ENCODE data around the gene RHO. TPM values are rescaled to one million over a fixed set of nuclear protein-coding genes. Genes with fewer than 3 reads are reported as not detected.
"Not testable (repeated sequence)": the region's sequence is repeated elsewhere in the genome, so short reads cannot be mapped to it uniquely, and the experiment has no call there.

The RHO gene
- total and polyA plus RNA-seq, 3 experiments from 2014 or later: not detected

GRCh38 chr3:129493206-129493605 lies 35.2 kb upstream of the RHO start:
- no peaks in the 10 kb centered on the region for H3K27me3 Mint-ChIP-seq
- H3K4me1 Mint-ChIP-seq: peaks cover 2 to 4% (median 3%) of the 10 kb centered on the region in 3 donors
- Histone ChIP-seq H3K9me3 (ENCODE audit: low read length) (no peaks in the 10 kb centered on the region), H3K36me3 (ENCODE audit: insufficient read depth, low read length) (no peaks in the 10 kb centered on the region), H3K4me3 (ENCODE audit: low read length) (no peak overlapping the region), H3K4me1 (ENCODE audit: insufficient read depth, low read length) (no peaks in the 10 kb centered on the region), H3K27ac (ENCODE audit: low read depth, low read length) (no peak overlapping the region), H3K27me3 (ENCODE audit: insufficient read depth, low read length, poor library complexity, severe bottlenecking) (no peaks in the 10 kb centered on the region)
- POLR2A ChIA-PET: no interaction called here
- no peak for DNase-seq
- no peaks in the 10 kb centered on the region for H3K9me3 Mint-ChIP-seq
- CTCF ChIA-PET: interaction anchor here (0.7 to 4.9 kb wide), 6 partner anchors 12 to 334 kb away, joined by 3 to 69 read pairs (median 9); partner anchors contain the start of gene PLXND1
- H3K36me3 Mint-ChIP-seq: peaks cover 0 to 30% (median 10%) of the 10 kb centered on the region in 3 donors
- no peak overlapping the region for H3K4me3 Mint-ChIP-seq
- peak overlapping the region in 1 of 8 donors; percentile 29 for H3K27ac Mint-ChIP-seq

DNA sequence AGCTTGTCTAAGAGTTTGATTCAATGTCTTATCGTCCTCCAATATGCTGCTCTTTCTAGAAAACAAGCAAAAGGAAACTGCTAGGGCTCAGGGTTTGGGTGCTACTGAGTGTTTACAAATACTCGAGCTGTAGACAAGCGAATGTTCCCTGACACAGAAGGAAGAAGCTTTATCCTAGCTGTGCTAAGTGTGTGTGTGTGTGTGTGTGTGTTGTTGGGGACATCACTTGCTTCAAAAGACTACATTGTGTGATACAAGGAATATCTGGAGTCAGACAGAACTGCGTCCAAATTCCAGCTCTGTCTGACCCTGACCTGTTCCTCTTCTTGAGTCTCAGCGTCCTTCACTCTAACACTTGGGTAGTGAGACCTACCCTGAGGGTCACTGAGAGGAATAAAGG lies 33.9 kb upstream of the RHO start:
- H3K4me3 Mint-ChIP-seq; H3K9me3 ChIP-seq (ENCODE audit: low read length); H3K4me1 ChIP-seq (ENCODE audit: insufficient read depth, low read length); H3K4me3 ChIP-seq (ENCODE audit: low read length); H3K36me3 ChIP-seq (ENCODE audit: insufficient read depth, low read length); H3K4me1 Mint-ChIP-seq; DNase-seq; POLR2A ChIA-PET; H3K27ac ChIP-seq (ENCODE audit: low read depth, low read length); H3K27me3 ChIP-seq (ENCODE audit: insufficient read depth, low read length, poor library complexity, severe bottlenecking); CTCF ChIA-PET; H3K9me3 Mint-ChIP-seq; H3K27me3 Mint-ChIP-seq: not testable (repeated sequence)
- peaks cover 0 to 25% (median 10%) of the 10 kb centered on the region in 3 donors for H3K36me3 Mint-ChIP-seq
- H3K27ac Mint-ChIP-seq: peak overlapping the region in 2 of 8 donors; percentile 24 to 37

DNA sequence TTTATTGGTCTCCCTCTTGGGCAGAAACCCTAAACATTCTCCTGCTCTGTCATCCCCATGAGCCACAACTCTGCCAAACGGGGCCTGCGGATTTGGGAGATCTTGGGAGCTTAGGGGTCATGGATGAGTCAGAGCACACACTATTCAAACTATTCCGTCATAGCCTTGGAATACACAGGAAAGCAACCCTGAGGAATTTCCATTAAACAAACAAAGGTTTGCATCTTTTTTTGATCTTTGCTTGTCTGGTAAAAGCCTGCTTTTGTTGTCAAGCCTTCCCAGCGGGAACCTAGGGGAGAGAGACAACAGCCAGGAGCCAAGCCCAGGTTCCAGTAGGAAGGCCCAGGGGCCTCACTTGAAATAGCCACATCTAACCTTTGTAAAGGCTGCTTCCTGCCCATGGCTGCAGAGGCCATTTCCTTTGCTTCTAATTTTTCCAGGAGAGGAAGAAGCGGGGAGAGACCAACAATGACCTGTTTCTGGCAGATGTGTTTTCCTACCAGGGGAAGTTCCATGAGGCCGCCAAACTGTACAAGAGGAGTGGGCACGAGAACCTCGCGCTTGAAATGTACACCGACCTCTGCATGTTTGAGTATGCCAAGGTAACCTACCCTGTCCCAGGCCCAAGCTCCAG lies 33.3 kb upstream of the RHO start:
- H3K4me3 ChIP-seq (ENCODE audit: low read length); H3K9me3 ChIP-seq (ENCODE audit: low read length); DNase-seq; CTCF ChIA-PET; H3K27ac ChIP-seq (ENCODE audit: low read depth, low read length); H3K36me3 ChIP-seq (ENCODE audit: insufficient read depth, low read length); H3K4me3 Mint-ChIP-seq; H3K4me1 Mint-ChIP-seq; H3K4me1 ChIP-seq (ENCODE audit: insufficient read depth, low read length); H3K9me3 Mint-ChIP-seq; POLR2A ChIA-PET; H3K27me3 ChIP-seq (ENCODE audit: insufficient read depth, low read length, poor library complexity, severe bottlenecking); H3K27me3 Mint-ChIP-seq: not testable (repeated sequence)
- H3K36me3 Mint-ChIP-seq: peaks cover 0 to 29% (median 10%) of the 10 kb centered on the region in 3 donors
- peak overlapping the region in 1 of 8 donors; percentile 37 for H3K27ac Mint-ChIP-seq

- H3K4me1 Mint-ChIP-seq; POLR2A ChIA-PET; CTCF ChIA-PET; DNase-seq; H3K27me3 Mint-ChIP-seq; H3K4me3 ChIP-seq (ENCODE audit: low read length); H3K4me3 Mint-ChIP-seq; H3K27me3 ChIP-seq (ENCODE audit: insufficient read depth, low read length, poor library complexity, severe bottlenecking); H3K27ac Mint-ChIP-seq; H3K4me1 ChIP-seq (ENCODE audit: insufficient read depth, low read length); H3K9me3 Mint-ChIP-seq; H3K9me3 ChIP-seq (ENCODE audit: low read length); H3K36me3 ChIP-seq (ENCODE audit: insufficient read depth, low read length); H3K27ac ChIP-seq (ENCODE audit: low read depth, low read length): not testable (repeated sequence)
- H3K36me3 Mint-ChIP-seq: peaks cover 0 to 26% (median 7%) of the 10 kb centered on the region in 3 donors
Observed at GRCh38 chr3:129497876-129498275, 30.6 kb upstream of the RHO start.

- POLR2A ChIA-PET; H3K27me3 Mint-ChIP-seq; H3K36me3 ChIP-seq (ENCODE audit: insufficient read depth, low read length); H3K4me1 Mint-ChIP-seq; H3K27me3 ChIP-seq (ENCODE audit: insufficient read depth, low read length, poor library complexity, severe bottlenecking); H3K9me3 Mint-ChIP-seq; H3K4me3 ChIP-seq (ENCODE audit: low read length); H3K4me3 Mint-ChIP-seq; DNase-seq; H3K27ac ChIP-seq (ENCODE audit: low read depth, low read length); CTCF ChIA-PET; H3K4me1 ChIP-seq (ENCODE audit: insufficient read depth, low read length); H3K9me3 ChIP-seq (ENCODE audit: low read length): not testable (repeated sequence)
- H3K36me3 Mint-ChIP-seq: peaks cover 0 to 24% (median 5%) of the 10 kb centered on the region in 3 donors
- peak overlapping the region in 1 of 8 donors; percentile 54 for H3K27ac Mint-ChIP-seq
Observed at GRCh38 chr3:129498603-129499488, 29.6 kb upstream of the RHO start.

GRCh38 chr3:129499604-129500333 lies 28.7 kb upstream of the RHO start:
- POLR2A ChIA-PET; H3K36me3 ChIP-seq (ENCODE audit: insufficient read depth, low read length); H3K27me3 Mint-ChIP-seq; H3K27me3 ChIP-seq (ENCODE audit: insufficient read depth, low read length, poor library complexity, severe bottlenecking); H3K4me1 Mint-ChIP-seq; H3K27ac ChIP-seq (ENCODE audit: low read depth, low read length); H3K9me3 Mint-ChIP-seq; H3K4me1 ChIP-seq (ENCODE audit: insufficient read depth, low read length); H3K4me3 ChIP-seq (ENCODE audit: low read length); H3K4me3 Mint-ChIP-seq; H3K9me3 ChIP-seq (ENCODE audit: low read length): not testable (repeated sequence)
- peak in 1 of 5 donors; percentile 8 for DNase-seq
- H3K27ac Mint-ChIP-seq: peak overlapping the region in 1 of 8 donors; percentile 87
- CTCF ChIA-PET: interaction anchor here (0.9 kb wide), 1 partner anchor 10 kb away, joined by 4 read pairs; no protein-coding TSS in a partner anchor
- H3K36me3 Mint-ChIP-seq: peaks cover 0 to 25% (median 2%) of the 10 kb centered on the region in 3 donors

DNA sequence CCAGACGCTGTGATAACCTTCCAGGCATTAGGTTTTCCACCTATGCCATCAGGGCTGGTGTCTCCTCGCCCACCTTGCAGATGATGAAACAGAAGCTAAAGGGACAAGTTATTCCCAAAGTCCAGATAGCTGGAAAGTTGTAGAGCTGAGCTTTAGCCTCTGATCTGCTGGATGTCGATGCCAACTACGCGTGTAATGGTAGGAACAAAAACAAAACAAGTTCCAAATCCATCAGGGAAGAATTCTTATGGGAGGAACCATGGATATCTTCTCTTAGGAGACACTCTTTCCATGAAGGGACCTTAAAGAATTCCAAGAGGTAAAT lies 28.1 kb upstream of the RHO start:
- Histone ChIP-seq H3K27me3 (ENCODE audit: insufficient read depth, low read length, poor library complexity, severe bottlenecking) (no peaks in the 10 kb centered on the region), H3K27ac (ENCODE audit: low read depth, low read length) (no peak overlapping the region), H3K9me3 (ENCODE audit: low read length) (no peaks in the 10 kb centered on the region), H3K36me3 (ENCODE audit: insufficient read depth, low read length) (no peaks in the 10 kb centered on the region), H3K4me1 (ENCODE audit: insufficient read depth, low read length) (no peaks in the 10 kb centered on the region), H3K4me3 (ENCODE audit: low read length) (no peak overlapping the region)
- CTCF ChIA-PET: interaction anchor here (0.9 kb wide), 1 partner anchor 10 kb away, joined by 4 read pairs; no protein-coding TSS in a partner anchor
- no peaks in the 10 kb centered on the region for H3K27me3 Mint-ChIP-seq
- H3K4me1 Mint-ChIP-seq: no peaks in the 10 kb centered on the region
- H3K27ac Mint-ChIP-seq: no peak overlapping the region
- DNase-seq: no peak
- no peak overlapping the region for H3K4me3 Mint-ChIP-seq
- POLR2A ChIA-PET: no interaction called here
- no peaks in the 10 kb centered on the region for H3K9me3 Mint-ChIP-seq
- peaks cover 0 to 25% (median 6%) of the 10 kb centered on the region in 3 donors for H3K36me3 Mint-ChIP-seq

DNA sequence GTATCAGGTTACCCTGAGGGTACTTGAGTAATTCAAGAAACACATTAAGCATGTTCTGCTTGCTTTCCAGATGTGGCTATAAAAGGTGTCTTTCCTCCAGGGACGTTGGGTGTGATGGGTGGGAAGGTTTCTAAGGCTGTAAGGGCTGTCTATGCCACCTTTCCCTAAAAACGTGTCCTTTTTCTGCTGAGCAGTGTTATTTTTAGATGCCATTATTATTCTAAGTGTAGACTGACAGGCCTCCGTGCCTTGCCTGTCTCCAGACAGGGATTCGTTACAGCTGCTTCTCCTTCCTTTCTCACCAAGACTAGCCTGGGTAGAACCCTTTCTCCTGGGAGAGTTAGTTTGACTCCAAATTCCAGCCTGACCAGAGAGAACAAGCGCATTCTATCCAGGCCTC lies 26.8 kb upstream of the RHO start:
- H3K4me3 Mint-ChIP-seq: no peak overlapping the region
- peak overlapping the region in 2 of 8 donors; percentile 71 to 79 for H3K27ac Mint-ChIP-seq
- ChIA-PET CTCF (interaction anchor here (1.4 kb wide), 1 partner anchor 11 kb away, joined by 4 read pairs; no protein-coding TSS in a partner anchor), POLR2A (no interaction called here)
- Histone ChIP-seq H3K4me3 (ENCODE audit: low read length) (no peak overlapping the region), H3K4me1 (ENCODE audit: insufficient read depth, low read length) (no peaks in the 10 kb centered on the region), H3K9me3 (ENCODE audit: low read length) (no peaks in the 10 kb centered on the region), H3K27ac (ENCODE audit: low read depth, low read length) (no peak overlapping the region), H3K27me3 (ENCODE audit: insufficient read depth, low read length, poor library complexity, severe bottlenecking) (no peaks in the 10 kb centered on the region), H3K36me3 (ENCODE audit: insufficient read depth, low read length) (no peaks in the 10 kb centered on the region)
- no peaks in the 10 kb centered on the region for H3K4me1 Mint-ChIP-seq
- H3K36me3 Mint-ChIP-seq: peaks cover 0 to 26% (median 9%) of the 10 kb centered on the region in 3 donors
- H3K9me3 Mint-ChIP-seq: no peaks in the 10 kb centered on the region
- no peak for DNase-seq
- H3K27me3 Mint-ChIP-seq: no peaks in the 10 kb centered on the region
